GM10266 (cell line): ENCODE data around the gene PAK1.
"Not testable (repeated sequence)": the region's sequence is repeated elsewhere in the genome, so short reads cannot be mapped to it uniquely, and the experiment has no call there.

Source experiments
- DNase-seq: peaks from one replicate; pipeline ENCODE4 v3.0.0; 2012; ENCODE audit errors: extremely low spot score
- CTCF ChIP-seq: IDR thresholded peaks from 2 replicates; pipeline ENCODE4 v1.5.1; 2012; ENCODE audit warnings: mild to moderate bottlenecking, low read depth; ENCODE audit not compliant: control insufficient read depth, insufficient read depth; ENCODE audit errors: missing control alignments

Gene PAK1

GRCh38 chr11:77503006-77503405, 29.1 kb upstream of the PAK1 start:
- TF ChIP-seq CTCF = no peak
- DNase-seq = no peak

GRCh38 chr11:77502346-77502905, 28.5 kb upstream of the PAK1 start:
- no peak for DNase-seq
- no peak for TF ChIP-seq CTCF

- no peak for TF ChIP-seq CTCF
Measured at GRCh38 chr11:77501758-77502157, 27.9 kb upstream of the PAK1 start.

GRCh38 chr11:77497368-77497767, 23.5 kb upstream of the PAK1 start:
- TF ChIP-seq CTCF = no peak
- DNase-seq = no peak

More at GRCh38 chr11:77501758-77502157, 27.9 kb upstream of the PAK1 start:
- no peak for DNase-seq

GRCh38 chr11:77495526-77495925, 21.6 kb upstream of the PAK1 start:
- no peak for TF ChIP-seq CTCF
- no peak for DNase-seq

GRCh38 chr11:77490035-77490434, 16.1 kb upstream of the PAK1 start:
- DNase-seq = not testable (repeated sequence)

- no peak for TF ChIP-seq CTCF
- DNase-seq = no peak
Measured at GRCh38 chr11:77487790-77488189, 13.9 kb upstream of the PAK1 start.

GRCh38 chr11:77479746-77480352, 6.0 kb upstream of the PAK1 start:
- no peak for DNase-seq
- no peak for TF ChIP-seq CTCF
